Osteocyte (in vitro differentiated cells): Measurements from ENCODE around the gene SMPD3. TPM values are rescaled to one million over a fixed set of nuclear protein-coding genes. Genes with fewer than 3 reads are reported as not detected.

Source experiments
- DNase-seq: peaks from one replicate; pipeline ENCODE4 v3.0.0; 2021; ENCODE audit warnings: mixed read lengths; ENCODE audit not compliant: unreplicated experiment; ENCODE audit errors: extremely low spot score
- H3K27ac Mint-ChIP-seq: one replicate; pipeline ENCODE4 v1.8.0; 2021; ENCODE audit warnings: mild to moderate bottlenecking, mixed read lengths; ENCODE audit not compliant: unreplicated experiment
- H3K27me3 Mint-ChIP-seq: one replicate; pipeline ENCODE4 v1.8.0; 2021; ENCODE audit warnings: mixed read lengths; ENCODE audit not compliant: unreplicated experiment
- H3K36me3 Mint-ChIP-seq: one replicate; pipeline ENCODE4 v1.8.0; 2021; ENCODE audit warnings: mixed read lengths; ENCODE audit not compliant: unreplicated experiment
- H3K4me1 Mint-ChIP-seq: one replicate; pipeline ENCODE4 v1.8.0; 2021; ENCODE audit warnings: mixed read lengths; ENCODE audit not compliant: unreplicated experiment
- H3K4me3 Mint-ChIP-seq: one replicate; pipeline ENCODE4 v1.8.0; 2021; ENCODE audit warnings: mild to moderate bottlenecking, moderate library complexity, mixed read lengths; ENCODE audit not compliant: unreplicated experiment
- H3K9me3 Mint-ChIP-seq: one replicate; pipeline ENCODE4 v1.8.0; 2021; ENCODE audit warnings: mixed read lengths; ENCODE audit not compliant: unreplicated experiment
- total RNA-seq: library from RNA; stranded (reverse); gene quantifications from 2 replicates; pipeline ENCODE4 v1.2.1, GENCODE V29; 2021
- TF ChIP-seq, protein P1 (sequence below): fragments of 200-600 bp; sonication (generic); IDR thresholded peaks from 2 replicates; pipeline ENCODE4 v1.5.0; 2021; ENCODE audit warnings: antibody characterized with exemption, mild to moderate bottlenecking, moderate library complexity

SMPD3 gene
- total RNA-seq, 1 donor from 2014 or later, result not detected

DNA sequence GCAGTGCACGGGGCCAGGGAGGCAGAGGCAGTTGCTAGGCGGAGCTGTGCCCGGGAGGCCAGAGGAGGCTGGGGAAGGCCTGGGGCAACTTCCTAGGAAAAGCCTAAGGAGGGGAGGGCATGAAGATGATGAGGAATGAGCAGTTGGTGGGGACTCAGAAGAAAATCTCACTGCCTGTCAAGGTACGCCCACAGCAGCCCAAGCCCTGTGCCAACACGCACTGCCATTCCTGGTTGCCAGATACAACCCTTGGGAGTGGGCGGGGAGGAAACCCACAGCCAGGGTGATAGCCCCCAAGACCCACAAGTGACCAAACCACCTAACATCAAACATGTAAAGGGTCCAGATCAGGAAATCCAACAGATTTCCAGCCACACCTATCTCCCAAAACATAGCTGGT, 36.2 kb downstream of the SMPD3 start:
- TF ChIP-seq, protein P1, sequence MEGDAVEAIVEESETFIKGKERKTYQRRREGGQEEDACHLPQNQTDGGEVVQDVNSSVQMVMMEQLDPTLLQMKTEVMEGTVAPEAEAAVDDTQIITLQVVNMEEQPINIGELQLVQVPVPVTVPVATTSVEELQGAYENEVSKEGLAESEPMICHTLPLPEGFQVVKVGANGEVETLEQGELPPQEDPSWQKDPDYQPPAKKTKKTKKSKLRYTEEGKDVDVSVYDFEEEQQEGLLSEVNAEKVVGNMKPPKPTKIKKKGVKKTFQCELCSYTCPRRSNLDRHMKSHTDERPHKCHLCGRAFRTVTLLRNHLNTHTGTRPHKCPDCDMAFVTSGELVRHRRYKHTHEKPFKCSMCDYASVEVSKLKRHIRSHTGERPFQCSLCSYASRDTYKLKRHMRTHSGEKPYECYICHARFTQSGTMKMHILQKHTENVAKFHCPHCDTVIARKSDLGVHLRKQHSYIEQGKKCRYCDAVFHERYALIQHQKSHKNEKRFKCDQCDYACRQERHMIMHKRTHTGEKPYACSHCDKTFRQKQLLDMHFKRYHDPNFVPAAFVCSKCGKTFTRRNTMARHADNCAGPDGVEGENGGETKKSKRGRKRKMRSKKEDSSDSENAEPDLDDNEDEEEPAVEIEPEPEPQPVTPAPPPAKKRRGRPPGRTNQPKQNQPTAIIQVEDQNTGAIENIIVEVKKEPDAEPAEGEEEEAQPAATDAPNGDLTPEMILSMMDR, result no peak
- no peak overlapping the region for H3K4me3 Mint-ChIP-seq
- H3K27me3 Mint-ChIP-seq, result peaks cover 29% of the 10 kb centered on the region
- no peak overlapping the region for H3K27ac Mint-ChIP-seq
- H3K9me3 Mint-ChIP-seq, result no peaks in the 10 kb centered on the region
- no peak for DNase-seq
- peaks cover under 1% of the 10 kb centered on the region for H3K4me1 Mint-ChIP-seq
- H3K36me3 Mint-ChIP-seq, result no peaks in the 10 kb centered on the region

DNA sequence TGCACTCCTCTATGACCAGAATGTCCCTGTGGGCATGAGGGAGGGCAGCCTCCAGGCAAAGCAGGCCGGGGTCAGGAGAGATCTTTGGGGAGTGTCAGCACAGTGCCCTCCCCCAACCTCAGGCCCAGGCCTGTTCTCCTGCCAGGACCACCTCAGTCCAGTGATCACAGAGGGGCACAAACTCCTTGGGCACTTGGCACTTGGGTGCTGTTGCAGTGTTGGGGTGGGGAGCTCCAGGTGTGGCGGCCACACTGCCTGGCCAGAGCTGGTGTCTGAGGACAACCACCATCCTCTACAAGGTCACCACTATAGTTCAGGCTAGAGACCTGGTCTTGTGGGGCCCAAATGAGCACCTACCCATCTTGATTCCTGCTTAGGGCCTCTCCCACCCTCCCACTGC, 37.2 kb downstream of the SMPD3 start:
- TF ChIP-seq, protein P1, result no peak
- no peak overlapping the region for H3K27ac Mint-ChIP-seq
- H3K27me3 Mint-ChIP-seq, result peaks cover 34% of the 10 kb centered on the region
- H3K4me3 Mint-ChIP-seq, result no peak overlapping the region
- H3K4me1 Mint-ChIP-seq, result peaks cover 6% of the 10 kb centered on the region
- H3K36me3 Mint-ChIP-seq, result no peaks in the 10 kb centered on the region
- H3K9me3 Mint-ChIP-seq, result no peaks in the 10 kb centered on the region
- no peak for DNase-seq

DNA sequence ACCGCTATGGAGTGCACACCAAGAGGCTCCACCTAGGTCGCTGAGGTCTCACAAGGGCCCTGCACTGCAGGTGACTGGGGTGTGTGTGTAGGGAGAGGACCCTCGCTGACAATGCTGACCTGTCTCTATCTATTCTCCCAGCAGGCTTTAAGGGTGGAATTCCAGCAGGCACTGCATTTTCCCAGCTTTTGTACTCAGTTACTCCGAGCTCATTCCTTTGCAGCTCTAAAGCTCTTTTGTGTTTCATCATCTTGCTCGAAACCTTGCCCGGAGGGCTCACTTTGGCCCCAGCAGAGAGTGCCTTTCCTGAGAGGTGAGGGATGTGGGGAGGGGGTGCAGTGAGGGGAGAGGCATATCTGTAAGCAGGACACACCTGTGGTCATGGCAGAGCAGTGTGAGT, 39.3 kb downstream of the SMPD3 start:
- peaks cover 6% of the 10 kb centered on the region for H3K4me1 Mint-ChIP-seq
- H3K9me3 Mint-ChIP-seq, result no peaks in the 10 kb centered on the region
- H3K27ac Mint-ChIP-seq, result no peak overlapping the region
- peaks cover 22% of the 10 kb centered on the region for H3K27me3 Mint-ChIP-seq
- DNase-seq, result no peak
- no peak overlapping the region for H3K4me3 Mint-ChIP-seq
- H3K36me3 Mint-ChIP-seq, result no peaks in the 10 kb centered on the region
- TF ChIP-seq, protein P1, result no peak

DNA sequence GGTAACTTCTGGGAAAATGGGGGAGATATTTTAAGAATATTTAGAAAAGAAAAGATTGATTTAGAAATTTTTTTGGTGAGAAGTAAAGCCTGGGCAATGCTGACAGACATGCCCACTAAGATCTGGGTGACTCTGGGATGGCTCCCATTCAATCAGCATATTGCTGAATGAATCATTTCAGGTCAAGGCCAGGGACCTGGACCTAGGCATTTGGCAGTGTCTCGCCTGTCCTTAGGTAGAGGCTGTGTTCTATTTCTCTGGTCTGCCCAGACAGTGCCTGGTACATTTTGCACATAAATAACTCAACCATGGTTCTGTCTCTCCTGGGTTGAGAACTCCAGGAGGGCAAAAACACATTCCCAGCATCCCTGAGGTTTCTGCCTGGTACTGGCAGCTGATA, 39.9 kb downstream of the SMPD3 start:
- Mint-ChIP-seq H3K36me3 (no peaks in the 10 kb centered on the region), H3K4me1 (peaks cover 6% of the 10 kb centered on the region), H3K27ac (no peak overlapping the region), H3K9me3 (no peaks in the 10 kb centered on the region), H3K27me3 (peaks cover 19% of the 10 kb centered on the region), H3K4me3 (no peak overlapping the region)
- no peak for DNase-seq
- TF ChIP-seq, protein P1, result no peak

DNA sequence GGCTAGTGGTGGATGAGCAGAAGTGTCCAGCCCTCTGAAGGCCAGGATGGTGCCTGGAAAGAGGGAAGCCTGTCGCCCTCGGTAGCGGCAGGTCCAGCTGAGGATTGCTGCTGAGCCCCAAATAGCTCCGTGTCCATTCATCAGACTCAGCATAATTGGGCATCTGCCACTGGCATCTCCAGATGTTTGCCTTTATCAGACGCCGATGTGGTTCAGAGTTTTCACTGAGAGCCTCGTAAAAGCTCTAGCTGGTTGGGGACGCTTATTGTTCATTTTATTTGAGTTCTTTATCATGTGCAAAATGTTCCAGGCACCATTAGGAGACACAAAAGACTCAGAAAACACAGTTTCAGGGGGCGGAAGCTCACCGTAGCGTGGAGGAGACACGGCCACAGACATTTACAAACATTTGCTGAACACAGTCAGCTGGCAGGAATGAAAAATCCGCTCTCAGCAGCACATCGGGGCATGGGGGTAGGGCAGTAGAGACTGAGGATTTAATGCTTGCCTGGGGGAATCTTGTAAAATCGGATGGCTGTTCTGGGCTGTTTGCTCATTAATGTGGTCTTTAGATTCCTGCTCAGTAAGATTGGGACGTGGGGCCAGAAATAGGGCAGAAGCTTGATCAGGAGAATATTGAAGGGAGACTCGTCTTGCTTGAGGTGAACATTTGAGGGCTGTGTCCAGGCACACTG, 41.7 kb downstream of the SMPD3 start:
- H3K4me1 Mint-ChIP-seq, result peaks cover 15% of the 10 kb centered on the region
- H3K9me3 Mint-ChIP-seq, result no peaks in the 10 kb centered on the region
- TF ChIP-seq, protein P1, result no peak
- no peak overlapping the region for H3K27ac Mint-ChIP-seq
- no peaks in the 10 kb centered on the region for H3K36me3 Mint-ChIP-seq
- peaks cover 19% of the 10 kb centered on the region for H3K27me3 Mint-ChIP-seq
- no peak overlapping the region for H3K4me3 Mint-ChIP-seq
- no peak for DNase-seq
